K562 (cell line): ENCODE data around the gene DENND2C. TPM values are rescaled to one million over a fixed set of nuclear protein-coding genes. Genes with fewer than 3 reads are reported as not detected.

Experiments used
- CEBPG ChIP-seq, 3 experiments: fragments of 200-800 bp in 1 of 3; sonication (Bioruptor generic) in 1 of 3; sonication (generic) in 1 of 3; formaldehyde crosslinking in 1 of 3; IDR thresholded peaks in 2 of 3; conservative IDR thresholded peaks in 1 of 3; 2 replicates each; pipeline versions ENCODE4 v1.6.1 to v1.8.0; 2016 to 2022; ENCODE audit warnings: missing compliant biosample characterization in 2 of 3, missing genetic modification characterization in 2 of 3, mild to moderate bottlenecking in 1 of 3, missing genetic modification reagents in 1 of 3
- CHD7 ChIP-seq: fragments of 200-600 bp; sonication (generic); IDR thresholded peaks from one replicate; pipeline ENCODE4 v1.6.1; 2012; ENCODE audit warnings: mild to moderate bottlenecking, low read depth, low read length, inconsistent platforms
- FOXJ2 ChIP-seq: fragments of 200-800 bp; sonication (Bioruptor generic); IDR thresholded peaks from 2 replicates; pipeline ENCODE4 v1.6.1; 2016; ENCODE audit warnings: missing genetic modification characterization, missing compliant biosample characterization
- MCM3 ChIP-seq: fragments of 450-650 bp; IDR thresholded peaks from 2 replicates; pipeline ENCODE4 v1.6.1; 2016
- MYBL2 ChIP-seq, 2 experiments: fragments of 450-650 bp in 1 of 2; sonication (generic) in 1 of 2; formaldehyde crosslinking in 1 of 2; IDR thresholded peaks; 2 replicates each; pipeline versions ENCODE4 v1.6.1 to v1.8.1; 2017 to 2022; ENCODE audit warnings: borderline replicate concordance in 1 of 2, inconsistent platforms in 1 of 2, low read depth in 1 of 2, mild to moderate bottlenecking in 1 of 2, missing genetic modification reagents in 1 of 2, moderate library complexity in 1 of 2
- SRSF1 ChIP-seq: fragments of 200-400 bp; formaldehyde crosslinking; IDR thresholded peaks from 2 replicates; pipeline ENCODE4 v1.6.1; 2017; ENCODE audit warnings: mild to moderate bottlenecking, low read depth, low read length, moderate library complexity
- ZNF143 ChIP-seq: sonication (generic); formaldehyde crosslinking; IDR thresholded peaks from 2 replicates; pipeline ENCODE4 v1.9.0; 2022; ENCODE audit warnings: mild to moderate bottlenecking, missing genetic modification reagents
- ZNF696 ChIP-seq: fragments of 250-450 bp; sonication (Bioruptor Pico); conservative IDR thresholded peaks from 2 replicates; pipeline ENCODE4 v1.4.0; 2020; ENCODE audit warnings: mild to moderate bottlenecking, moderate library complexity
- polyA plus RNA-seq, 8 experiments: library from polyadenylated mRNA; depleted of rRNA in 4 of 8; stranded (reverse) in 5 of 8; unstranded in 3 of 8; fragments of >200 nt; fragmentation: Nextera tagmentation in 2 of 8; fragmentation: Illumina TruSeq in 1 of 8; extraction: Ambion mirVana in 2 of 8; extraction: Trizol in 1 of 8; gene quantifications; 2 replicates each; pipeline versions ENCODE4 v1.2.1 to v1.2.3, GENCODE V29; 2011 to 2014; ENCODE audit warnings: inconsistent platforms in 1 of 8, missing spikeins in 1 of 8
- total RNA-seq, 7 experiments: library from RNA; depleted of rRNA in 6 of 7; stranded (reverse); fragments of >200 nt in 6 of 7; fragmentation: Illumina TruSeq in 2 of 7; extraction: Trizol in 2 of 7; gene quantifications; 2 replicates each; pipeline versions ENCODE4 v1.2.1 to v1.2.3, GENCODE V29; 2011 to 2021; ENCODE audit warnings: low replicate concordance in 1 of 7
- TF ChIP-seq, protein P1 (sequence below): fragments of 250-450 bp; sonication (Bioruptor Pico); IDR thresholded peaks from 2 replicates; pipeline ENCODE4 v1.5.0; 2020; ENCODE audit warnings: mild to moderate bottlenecking

Gene DENND2C
- total and polyA plus RNA-seq, 9 of the 15 experiments (the other 6 are each of a cell fraction or from before 2014, with no cell fraction given) = 0.03 to 0.25 (median 0.14) TPM

DNA sequence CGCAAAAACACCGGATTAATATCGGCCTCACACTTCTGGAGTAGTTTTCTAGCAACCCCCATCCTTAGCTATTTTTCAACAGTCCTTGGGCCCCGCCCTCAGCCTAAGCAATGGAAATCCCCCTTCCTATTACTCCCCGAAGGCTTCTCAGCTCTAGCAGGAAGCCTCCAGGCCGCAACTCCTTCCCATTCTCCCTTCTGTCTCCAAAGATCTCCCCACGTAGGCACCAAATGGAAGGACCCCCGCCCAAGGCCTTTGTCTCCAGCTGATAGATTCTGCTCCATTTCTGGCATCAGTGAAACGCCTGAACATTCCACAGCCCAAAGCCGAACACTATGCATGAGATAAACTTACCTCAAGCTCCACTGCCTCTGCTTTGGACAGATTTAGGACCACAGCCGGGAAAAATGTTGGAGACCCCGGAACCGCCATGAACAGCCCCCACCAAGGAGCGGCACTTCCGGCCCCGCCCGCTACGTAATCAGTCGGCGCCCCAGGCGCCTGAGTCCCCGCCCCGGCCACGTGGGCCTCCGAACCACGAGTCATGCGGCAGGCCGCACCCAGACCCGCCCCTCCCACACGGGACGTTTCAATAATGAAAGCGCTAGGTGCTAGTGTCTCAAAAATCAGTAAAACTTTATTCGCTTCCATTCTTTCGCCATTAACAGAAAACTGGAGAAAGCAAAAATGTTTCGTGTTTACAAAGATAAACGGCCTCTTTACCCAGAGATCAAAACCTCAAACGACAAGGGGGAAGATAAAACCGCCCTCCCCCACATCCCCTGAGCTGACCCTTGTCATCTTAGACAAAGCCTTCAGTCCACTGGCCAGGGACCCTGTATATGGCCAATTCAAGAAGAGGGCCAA, 46.7 kb upstream of the DENND2C start, which contains the start of gene NRAS (continued):
- TF ChIP-seq, protein P1, sequence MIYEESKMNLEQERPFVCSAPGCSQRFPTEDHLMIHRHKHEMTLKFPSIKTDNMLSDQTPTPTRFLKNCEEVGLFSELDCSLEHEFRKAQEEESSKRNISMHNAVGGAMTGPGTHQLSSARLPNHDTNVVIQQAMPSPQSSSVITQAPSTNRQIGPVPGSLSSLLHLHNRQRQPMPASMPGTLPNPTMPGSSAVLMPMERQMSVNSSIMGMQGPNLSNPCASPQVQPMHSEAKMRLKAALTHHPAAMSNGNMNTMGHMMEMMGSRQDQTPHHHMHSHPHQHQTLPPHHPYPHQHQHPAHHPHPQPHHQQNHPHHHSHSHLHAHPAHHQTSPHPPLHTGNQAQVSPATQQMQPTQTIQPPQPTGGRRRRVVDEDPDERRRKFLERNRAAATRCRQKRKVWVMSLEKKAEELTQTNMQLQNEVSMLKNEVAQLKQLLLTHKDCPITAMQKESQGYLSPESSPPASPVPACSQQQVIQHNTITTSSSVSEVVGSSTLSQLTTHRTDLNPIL (CRISPR knock-in tag) = no peak; the same call in 1 of the 2 replicates
- TF ChIP-seq ZNF143 (no peak), ZNF696 (no peak), CEBPG (CRISPR knock-in tag; IDR thresholded peaks at IDR 0.05) (no peak), CEBPG (tag; conservative IDR thresholded peaks at IDR 0.05 in 1 of 2, IDR thresholded peaks at IDR 0.05 in 1 of 2) (no peak), MYBL2 (IDR thresholded peaks at IDR 0.05; ENCODE audit: low read depth) (no peak; the same call in 1 of the 2 replicates), MYBL2 (CRISPR knock-in tag; IDR thresholded peaks at IDR 0.05; ENCODE audit: borderline replicate concordance) (no peak), CHD7 (no peak), SRSF1 (no peak), MCM3 (no peak), FOXJ2 (tag) (no peak)
